Stimulated activated CD8-positive, alpha-beta memory T cell treated with anti-CD3 and anti-CD28 coated beads, Interleukin-12 subunit alpha, Interleukin-12 subunit beta, amount 100 ng/mL, for 24 hours (primary cell): ENCODE data around the gene MAEA.
"Not testable (repeated sequence)": the region's sequence is repeated elsewhere in the genome, so short reads cannot be mapped to it uniquely, and the experiment has no call there.

ENCODE experiments used
- DNase-seq: peaks from one replicate; pipeline ENCODE4 v3.0.0-alpha.2; 2020; ENCODE audit errors: extremely low read depth

Gene MAEA

GRCh38 chr4:1334579-1334895 is 44.8 kb downstream of the MAEA start:
- DNase-seq, result no peak

GRCh38 chr4:1335193-1335883 is 45.6 kb downstream of the MAEA start:
- not testable (repeated sequence) for DNase-seq

GRCh38 chr4:1336088-1336491 is 46.4 kb downstream of the MAEA start:
- DNase-seq, result no peak

- no peak for DNase-seq
Observed at GRCh38 chr4:1337376-1337831, 47.7 kb downstream of the MAEA start.

- no peak for DNase-seq
Observed at GRCh38 chr4:1337951-1338751, 48.5 kb downstream of the MAEA start.

GRCh38 chr4:1338752-1339414 is 49.2 kb downstream of the MAEA start:
- DNase-seq, result no peak

- no peak for DNase-seq
Observed at GRCh38 chr4:1339489-1339888, 49.8 kb downstream of the MAEA start.

GRCh38 chr4:1340181-1340747 is 50.6 kb downstream of the MAEA start:
- no peak for DNase-seq

- no peak for DNase-seq
Observed at GRCh38 chr4:1340861-1341260, 51.2 kb downstream of the MAEA start.

- DNase-seq, result no peak
Observed at GRCh38 chr4:1342003-1342402, 52.3 kb downstream of the MAEA start.

GRCh38 chr4:1344696-1345095 is 55.0 kb downstream of the MAEA start:
- no peak for DNase-seq

- DNase-seq, result no peak
Observed at GRCh38 chr4:1345903-1346780, 56.5 kb downstream of the MAEA start.

- peak; percentile 100 for DNase-seq
Observed at GRCh38 chr4:1346781-1347409, 57.2 kb downstream of the MAEA start, which contains the start of gene UVSSA. Gene UVSSA (plus strand): TSS chr4:1347208. CDS start chr4:1348092, 884 bp downstream.

- DNase-seq, result no peak
Observed at GRCh38 chr4:1347410-1347864, 57.7 kb downstream of the MAEA start.

GRCh38 chr4:1348014-1348513 is 58.4 kb downstream of the MAEA start:
- no peak for DNase-seq

- no peak for DNase-seq
Observed at GRCh38 chr4:1348746-1349145, 59.1 kb downstream of the MAEA start.

GRCh38 chr4:1349359-1350168 is 59.9 kb downstream of the MAEA start:
- DNase-seq, result no peak

GRCh38 chr4:1350169-1350520 is 60.5 kb downstream of the MAEA start:
- no peak for DNase-seq

GRCh38 chr4:1351854-1352566 is 62.3 kb downstream of the MAEA start:
- peak; percentile 72 for DNase-seq
